WERI-Rb-1 (cell line): ENCODE data around the gene DNAJC8.

Experiments
- DNase-seq: peaks from one replicate; pipeline ENCODE4 v3.0.0-alpha.2; 2020
- H3K27ac ChIP-seq: fragments of 250-450 bp; sonication (Bioruptor Pico); 2 replicates; pipeline ENCODE4 v1.5.1; 2020; ENCODE audit warnings: mild to moderate bottlenecking, moderate library complexity
- H3K27me3 ChIP-seq: fragments of 250-450 bp; sonication (Bioruptor Pico); 2 replicates; pipeline ENCODE4 v1.5.1; 2021; ENCODE audit warnings: mild to moderate bottlenecking, low read depth, moderate library complexity; ENCODE audit not compliant: insufficient read depth, severe bottlenecking
- H3K36me3 ChIP-seq: fragments of 250-450 bp; sonication (Bioruptor Pico); 2 replicates; pipeline ENCODE4 v1.5.1; 2020; ENCODE audit warnings: mild to moderate bottlenecking, moderate library complexity
- H3K4me3 ChIP-seq: 2 replicates; pipeline ENCODE4 v1.5.1; 2011; ENCODE audit warnings: low read depth, mild to moderate bottlenecking, control low read depth, low read length
- H3K9me3 ChIP-seq: fragments of 250-450 bp; sonication (Bioruptor Pico); 2 replicates; pipeline ENCODE4 v1.5.1; 2021; ENCODE audit warnings: mild to moderate bottlenecking, moderate library complexity; ENCODE audit not compliant: severe bottlenecking
- CTCF ChIP-seq: IDR thresholded peaks from 2 replicates; pipeline ENCODE4 v1.5.1; 2011; ENCODE audit warnings: low read depth, mild to moderate bottlenecking, control low read depth, inconsistent platforms, low read length

DNAJC8 gene

GRCh38 chr1:28232558-28233263 lies at the start of gene DNAJC8:
TSS of gene DNAJC8 (minus strand) at chr1:28233029. CDS start at chr1:28232998, 31 bp downstream.
- no peak for TF ChIP-seq CTCF
- Histone ChIP-seq H3K36me3 (peaks cover 44% of the 10 kb centered on the region), H3K27ac (peak within 1 kb of the TSS; percentile 82)

GRCh38 chr1:28281608-28282425 lies 49.0 kb upstream of the DNAJC8 start:
- Histone ChIP-seq H3K36me3 (peaks cover 32% of the 10 kb centered on the region), H3K27me3 (no peaks in the 10 kb centered on the region), H3K9me3 (no peaks in the 10 kb centered on the region), H3K27ac (no peak overlapping the region), H3K4me3 (no peak overlapping the region)
- no peak for DNase-seq
- TF ChIP-seq CTCF: no peak

More at GRCh38 chr1:28232558-28233263, at the start of gene DNAJC8:
- Histone ChIP-seq H3K27me3 (no peaks in the 10 kb centered on the region), H3K4me3 (peak within 1 kb of the TSS; percentile 99), H3K9me3 (no peaks in the 10 kb centered on the region)
- peak; percentile 95 for DNase-seq

GRCh38 chr1:28280977-28281381 lies 48.1 kb upstream of the DNAJC8 start:
- Histone ChIP-seq H3K4me3 (no peak overlapping the region), H3K27ac (no peak overlapping the region), H3K36me3 (peaks cover 32% of the 10 kb centered on the region), H3K9me3 (no peaks in the 10 kb centered on the region), H3K27me3 (no peaks in the 10 kb centered on the region)
- no peak for TF ChIP-seq CTCF
- no peak for DNase-seq

GRCh38 chr1:28280501-28280900 lies 47.7 kb upstream of the DNAJC8 start:
- TF ChIP-seq CTCF: no peak
- no peak for DNase-seq
- Histone ChIP-seq H3K36me3 (peaks cover 33% of the 10 kb centered on the region), H3K4me3 (no peak overlapping the region), H3K27ac (no peak overlapping the region), H3K9me3 (no peaks in the 10 kb centered on the region), H3K27me3 (no peaks in the 10 kb centered on the region)

GRCh38 chr1:28279721-28280120 lies 46.9 kb upstream of the DNAJC8 start:
- no peaks in the 10 kb centered on the region for H3K27me3 ChIP-seq
- H3K4me3 ChIP-seq: no peak overlapping the region
- H3K9me3 ChIP-seq: no peaks in the 10 kb centered on the region
- H3K27ac ChIP-seq: no peak overlapping the region
- peaks cover 41% of the 10 kb centered on the region for H3K36me3 ChIP-seq
- DNase-seq: no peak
- TF ChIP-seq CTCF: no peak
